ENCODE results near the gene CNTNAP5. TPM values are rescaled to one million over a fixed set of nuclear protein-coding genes. Genes with fewer than 3 reads are reported as not detected.
A peak's percentile ranks its signal among the peaks of the same experiment; 100 is the strongest.

The CNTNAP5 gene
- total and polyA plus RNA-seq, 2 of the 4 experiments (the other 2 are of a cell fraction), result not detected

DNA sequence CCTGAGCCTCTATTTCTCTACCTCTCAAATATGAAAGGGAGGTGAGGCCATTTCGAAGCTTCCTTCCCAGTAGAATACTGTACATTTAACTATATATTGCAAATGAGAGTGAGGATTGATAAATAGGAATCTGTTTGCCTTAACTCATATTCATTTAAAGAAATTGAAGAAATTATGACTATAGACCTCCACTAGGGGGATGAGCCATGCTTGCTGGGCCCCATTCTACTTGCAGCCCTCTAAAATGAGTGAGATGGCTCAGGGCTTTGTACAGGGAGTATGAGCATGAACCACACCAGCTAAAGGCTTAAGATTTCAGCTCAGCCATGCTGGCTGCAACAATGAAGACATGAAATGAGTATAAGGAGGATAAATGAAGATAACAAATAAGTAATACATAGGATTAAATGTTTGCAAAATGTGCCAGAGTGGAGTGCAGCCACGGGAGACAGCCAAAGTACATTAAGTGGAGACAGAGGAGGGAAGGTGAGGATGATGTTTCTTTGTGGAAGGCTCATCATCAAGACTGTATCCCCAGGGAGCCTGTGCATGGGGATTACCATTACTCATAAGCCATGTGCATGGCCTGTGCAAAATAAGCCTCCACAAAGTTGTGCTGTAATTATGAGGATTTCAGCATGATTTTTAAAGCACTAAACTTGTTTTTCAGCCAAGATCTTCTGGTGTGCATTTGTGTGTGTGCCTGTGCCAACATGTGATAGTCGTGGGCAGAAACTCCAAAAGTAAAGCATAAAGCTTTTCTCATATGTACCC is 300.8 kb downstream of the CNTNAP5 start:
- Histone ChIP-seq H3K4me2 (ENCODE audit: low read depth, low read length) (no peak overlapping the region), H3K4me1 (ENCODE audit: control insufficient read depth, insufficient read depth, low read length) (no peaks in the 10 kb centered on the region), H3K23ac (ENCODE audit: low read depth, low read length) (no peak overlapping the region), H3K9me3 (ENCODE audit: control insufficient read depth, insufficient read depth, low read length) (peaks cover 5% of the 10 kb centered on the region), H4K20me1 (ENCODE audit: insufficient read depth, low read length) (no peaks in the 10 kb centered on the region), H2AK9ac (replicated peaks; ENCODE audit: low read depth, low read length, poor library complexity) (no peak overlapping the region), H2AFZ (replicated peaks; ENCODE audit: low read length, poor library complexity) (no peak overlapping the region), H3K18ac (ENCODE audit: low read depth, low read length) (no peak overlapping the region), H3K4ac (ENCODE audit: low read depth, low read length) (no peak overlapping the region), H2BK5ac (ENCODE audit: low read depth, low read length, poor library complexity, severe bottlenecking) (no peak overlapping the region), H3K56ac (ENCODE audit: extremely low read depth, insufficient read depth, low read length) (no peak overlapping the region), H2AK5ac (ENCODE audit: low read depth, low read length) (no peak overlapping the region), H3K36me3 (ENCODE audit: control insufficient read depth, insufficient read depth, low read length) (no peaks in the 10 kb centered on the region), H4K5ac (ENCODE audit: low read depth, low read length) (no peak overlapping the region), H2BK15ac (ENCODE audit: low read depth, low read length) (no peak overlapping the region), H4K91ac (ENCODE audit: insufficient read depth, low read depth, low read length) (no peak overlapping the region), H4K8ac (ENCODE audit: low read depth in 2 of 2, low read length in 2 of 2) (no peak overlapping the region), H3K27ac (ENCODE audit: insufficient read depth, low read length) (no peak overlapping the region), H3K9ac (ENCODE audit: low read depth, low read length) (no peak overlapping the region), H3K27me3 (ENCODE audit: control insufficient read depth, insufficient read depth, low read length) (no peaks in the 10 kb centered on the region), H3K14ac (replicated peaks; ENCODE audit: low read depth, low read length) (no peak overlapping the region), H3K9me1 (ENCODE audit: insufficient read depth, low read length) (no peaks in the 10 kb centered on the region), H2BK20ac (ENCODE audit: low read depth, low read length) (no peak overlapping the region), H2BK120ac (ENCODE audit: low read depth, low read length) (no peak overlapping the region), H3K79me1 (ENCODE audit: low read depth in 1 of 2, low read length in 2 of 2) (no peaks in the 10 kb centered on the region), H3K4me3 (ENCODE audit: insufficient read depth, low read depth, low read length) (no peak overlapping the region)
- intact Hi-C loops (cut with micrococcal nuclease) (no loop called here), dilution Hi-C loops (cut with HindIII; ENCODE audit: low sequenced_read_pairs, unreplicated experiment) (no loop called here), in situ Hi-C loops (cut with MboI; ENCODE audit: low sequenced_read_pairs) (no loop called here)
- TF ChIP-seq BHLHE40 (IDR thresholded peaks at IDR 0.05; ENCODE audit: low read depth, low read length), result no peak
- 0 out of 2 replicates have a peak, but pooled peaks have one; percentile 7 for TF ChIP-seq CTCF (conservative IDR thresholded peaks at IDR 0.05; ENCODE audit: low read depth, low read length)
- ATAC-seq (ENCODE audit: low read depth), result no peak
- DNase-seq, result no peak
- ChIA-PET POLR2A (ENCODE audit: unreplicated experiment) (no interaction called here), CTCF (no interaction called here)
- no CpG with 5 or more reads among the region's 3 CpGs for WGBS, 2 experiments (ENCODE audit: extremely low coverage in 2 of 2, insufficient read length in 1 of 2)
- BruUV-seq (replicated peaks), result no TSS peak

Measured in IMR-90 (cell line).